Lower leg skin (tissue), 4 donors: ENCODE data around the gene SULT1A1. TPM values are rescaled to one million over a fixed set of nuclear protein-coding genes. Genes with fewer than 3 reads are reported as not detected.
A peak's percentile ranks its signal among the peaks of the same experiment; 100 is the strongest.
"Not testable (repeated sequence)": the region's sequence is repeated elsewhere in the genome, so short reads cannot be mapped to it uniquely, and the experiment has no call there.

Source experiments
- DNase-seq, 2 donors: peaks; one replicate each; pipeline ENCODE4 v3.0.0-alpha.2; 2019; ENCODE audit warnings: low spot score in 2 of 2
- H3K4me3 ChIP-seq: fragments of 200-600 bp; sonication (generic); 2 replicates; pipeline ENCODE4 v1.5.1; 2017; ENCODE audit warnings: mild to moderate bottlenecking, low read depth; ENCODE audit not compliant: poor library complexity, severe bottlenecking
- CTCF ChIP-seq, 3 donors: fragments of 450-650 bp; IDR thresholded peaks; one replicate each; pipeline ENCODE4 v1.5.1; 2016; ENCODE audit warnings: antibody characterized with exemption in 3 of 3, mild to moderate bottlenecking in 3 of 3, moderate library complexity in 2 of 3
- POLR2A ChIP-seq, 2 donors: fragments of 450-650 bp; IDR thresholded peaks; one replicate each; pipeline ENCODE4 v1.6.1; 2016 to 2017; ENCODE audit warnings: antibody characterized with exemption in 2 of 2, mild to moderate bottlenecking in 1 of 2, moderate library complexity in 1 of 2
- WGBS, 2 donors: methylation state at CpG; one replicate each; pipeline ENCODE4 v1.1.5; 2018; 5-methylcytosine and 5-hydroxymethylcytosine counted together
- intact Hi-C: fragments of 100-400 bp; cut with DNase I; formaldehyde crosslinking; loops from one replicate; pipeline ENCODE4 v1.15.0; 2023; ENCODE audit warnings: low total_unique reads
- total RNA-seq, 4 donors: library from RNA; depleted of rRNA; stranded (reverse); fragments of >200 nt; gene quantifications; one replicate each; pipeline ENCODE4 v1.1.0, GENCODE V29; 2016

The SULT1A1 gene
- total RNA-seq, 4 donors from 2014 or later, result 2.4 to 7.4 (median 3.1) TPM

GRCh38 chr16:28610595-28611191 is 849 bp upstream of the SULT1A1 start:
- intact Hi-C loops, result no loop called here
- TF ChIP-seq POLR2A (IDR thresholded peaks at IDR 0.05) (no peak), CTCF (IDR thresholded peaks at IDR 0.05) (no peak)
- 76 to 83% methylated on average over 10 of the region's 10 CpGs for WGBS, 2 donors
- no peak overlapping the region for H3K4me3 ChIP-seq
- DNase-seq, result peak in 1 of 2 donors; percentile 87

DNA sequence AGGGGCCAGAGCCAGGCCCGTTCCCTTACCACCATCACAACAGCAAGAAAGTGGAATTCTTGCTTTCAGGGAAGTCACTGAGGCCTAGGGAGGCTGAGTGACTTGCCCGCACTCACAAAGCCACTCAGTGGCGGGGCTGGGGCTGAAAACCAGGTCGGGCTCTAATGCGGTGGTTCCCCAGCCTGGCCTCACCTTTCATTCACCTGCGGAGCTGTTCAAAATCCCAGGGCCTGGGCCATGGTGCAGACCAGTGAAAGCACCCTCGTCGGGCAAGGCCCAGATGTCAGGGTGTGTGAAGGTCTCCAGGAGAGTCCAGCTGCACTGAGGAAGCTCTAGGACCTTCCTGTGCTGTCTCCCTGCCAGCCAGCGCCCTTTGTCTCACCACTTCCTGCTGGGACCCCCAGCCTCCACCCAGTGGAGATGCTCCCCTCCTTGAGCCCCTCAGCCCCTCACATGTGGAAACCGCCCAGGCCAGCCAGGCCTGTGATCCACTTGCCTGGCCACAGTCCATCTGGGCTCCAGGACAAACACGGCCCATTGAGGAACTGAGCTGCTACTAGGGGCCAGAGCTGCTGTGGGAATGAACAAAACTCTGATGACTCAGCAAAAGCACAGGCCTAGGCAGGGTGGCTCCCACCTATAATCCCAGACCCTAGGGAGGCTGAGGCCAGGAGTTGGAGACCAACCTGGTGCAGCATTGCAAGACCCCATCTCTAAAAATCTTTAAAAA is 812 bp downstream of the SULT1A1 start:
- 76 to 82% methylated on average over 11 of the region's 11 CpGs for WGBS, 2 donors
- not testable (repeated sequence) for H3K4me3 ChIP-seq
- peak in 1 of 2 donors; percentile 90 for DNase-seq
- intact Hi-C loops, result loop anchor here (10.0 kb wide), 1 partner anchor 324 kb away; no protein-coding TSS in a partner anchor

DNA sequence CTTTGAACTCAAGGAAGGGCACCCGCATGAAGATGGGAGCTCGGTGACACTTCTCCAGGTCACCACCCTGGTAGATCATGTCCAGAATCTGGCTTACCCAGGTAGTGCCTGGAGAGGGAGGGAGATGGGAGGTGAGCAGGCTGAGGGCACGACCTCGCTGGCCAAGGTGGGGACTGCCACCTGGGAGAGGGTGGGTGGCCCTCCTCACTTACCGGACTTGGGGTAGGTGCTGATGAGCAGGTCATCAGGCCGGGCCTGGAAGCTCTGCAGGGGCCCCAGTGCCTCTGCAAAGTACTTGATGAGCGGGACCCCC is 1.4 kb downstream of the SULT1A1 start:
- 84 to 97% methylated on average over 6 to 7 of the region's 7 CpGs for WGBS, 2 donors
- intact Hi-C loops, result loop anchor here (10.0 kb wide), 1 partner anchor 324 kb away; no protein-coding TSS in a partner anchor
- DNase-seq, result peak in 1 of 2 donors; percentile 85
- H3K4me3 ChIP-seq, result not testable (repeated sequence)

- WGBS, 2 donors, result 94 to 95% methylated on average over 10 of the region's 10 CpGs
- not testable (repeated sequence) for H3K4me3 ChIP-seq
- DNase-seq, result peak in 1 of 2 donors; percentile 77
- intact Hi-C loops, result loop anchor here (10.0 kb wide), 1 partner anchor 323 kb away; no protein-coding TSS in a partner anchor
Measured at GRCh38 chr16:28607681-28608495, 2.0 kb downstream of the SULT1A1 start.

DNA sequence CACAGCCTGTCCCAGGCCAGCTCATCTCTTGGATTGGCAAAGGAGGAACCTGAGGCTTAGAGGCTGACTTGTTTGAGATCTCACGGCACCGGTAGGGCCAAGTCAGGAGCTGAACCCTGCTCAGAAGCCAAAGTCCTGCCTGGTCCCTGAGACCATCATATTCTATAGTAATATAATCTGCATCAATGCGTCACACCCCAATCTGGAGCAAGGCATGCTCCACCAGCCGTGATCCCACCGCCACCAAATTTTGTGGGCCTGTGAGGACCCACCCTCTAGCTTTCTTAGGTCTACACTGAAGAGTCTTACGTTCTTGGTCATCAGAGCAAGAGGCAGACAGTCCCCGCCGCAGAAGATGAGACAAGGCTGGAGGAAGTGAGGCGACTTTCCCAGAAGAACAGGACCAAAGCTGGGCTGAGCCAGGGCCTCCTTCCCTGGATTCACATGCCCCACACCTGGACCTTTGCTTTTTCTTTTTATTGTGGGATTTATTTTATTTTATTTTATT is 2.7 kb downstream of the SULT1A1 start:
- TF ChIP-seq CTCF (IDR thresholded peaks at IDR 0.05) (no peak), POLR2A (IDR thresholded peaks at IDR 0.05) (no peak)
- intact Hi-C loops, result loop anchor here (10.0 kb wide), 1 partner anchor 322 kb away; no protein-coding TSS in a partner anchor
- DNase-seq, result peak in 1 of 2 donors; percentile 85
- 91 to 95% methylated on average over 9 of the region's 9 CpGs for WGBS, 2 donors
- H3K4me3 ChIP-seq, result no peak overlapping the region

- no peak overlapping the region for H3K4me3 ChIP-seq
- TF ChIP-seq POLR2A (IDR thresholded peaks at IDR 0.05), result no peak
- TF ChIP-seq CTCF (IDR thresholded peaks at IDR 0.05), result no peak
- DNase-seq, result peak in 1 of 2 donors; percentile 84
- intact Hi-C loops, result loop anchor here (10.0 kb wide), 1 partner anchor 322 kb away; no protein-coding TSS in a partner anchor
- 82 to 90% methylated on average over 16 of the region's 16 CpGs for WGBS, 2 donors
Measured at GRCh38 chr16:28606291-28607115, 3.3 kb downstream of the SULT1A1 start.
